ENCODE data around the gene LAPTM4A.

- no peak for TF ChIP-seq POLR2AphosphoS5 (IDR thresholded peaks at IDR 0.05; ENCODE audit: low read depth, low read length)
- no peak for TF ChIP-seq POLR2A (IDR thresholded peaks at IDR 0.05; ENCODE audit: low read depth, low read length)
Observed at GRCh38 chr2:20072436-20073158, 21.2 kb upstream of the LAPTM4A start.
